PC-3 (cell line): Measurements from ENCODE around the gene ADCY5. TPM values are rescaled to one million over a fixed set of nuclear protein-coding genes. Genes with fewer than 3 reads are reported as not detected.
"Not testable (repeated sequence)": the region's sequence is repeated elsewhere in the genome, so short reads cannot be mapped to it uniquely, and the experiment has no call there.

Experiments
- ATAC-seq: fragments of 200-7000 bp; cut with Tn5 transposase; 2 replicates; pipeline ENCODE4 v1.9.1; 2020; ENCODE audit warnings: mild to moderate bottlenecking, moderate library complexity
- BruUV-seq: library from RNA; stranded (reverse); fragments of 400-500 nt; replicated peaks from 2 replicates; lab custom pipeline; 2021; lab: Mats Ljungman, UMichigan
- CTCF ChIA-PET: fragments of 300-600 bp; sonication (Branson Sonifier 250); formaldehyde crosslinking; loops from one replicate; lab custom pipeline; 2022; ENCODE audit warnings: antibody characterized with exemption; lab: Charles Lee
- POLR2A ChIA-PET: fragments of 300-600 bp; sonication (Branson Sonifier 250); formaldehyde crosslinking; loops from one replicate; lab custom pipeline; 2022; ENCODE audit warnings: antibody characterized with exemption; ENCODE audit not compliant: unreplicated experiment; lab: Charles Lee
- DNase-seq: peaks from one replicate; pipeline ENCODE4 v3.0.0-alpha.2; 2015
- H2AFZ ChIP-seq: fragments of 300-600 bp; sonication (generic); 2 replicates; pipeline ENCODE4 v1.6.0; 2016; ENCODE audit warnings: antibody characterized with exemption, low read length
- H3F3A ChIP-seq: fragments of 300-600 bp; sonication (generic); one replicate; pipeline ENCODE4 v1.6.0; 2017; ENCODE audit warnings: antibody characterized with exemption, low read length, control low read depth, mild to moderate bottlenecking; ENCODE audit not compliant: unreplicated experiment
- H3K27ac ChIP-seq: fragments of 300-600 bp; sonication (generic); 2 replicates; pipeline ENCODE4 v1.5.1; 2016; ENCODE audit warnings: mild to moderate bottlenecking, low read length
- H3K27me3 ChIP-seq: fragments of 300-600 bp; sonication (generic); 2 replicates; pipeline ENCODE4 v1.6.1; 2016; ENCODE audit warnings: low read length, mixed read lengths
- H3K36me3 ChIP-seq: fragments of 300-600 bp; sonication (generic); 2 replicates; pipeline ENCODE4 v1.6.1; 2016; ENCODE audit warnings: low read depth, mixed run types, low read length, mixed read lengths
- H3K4me1 ChIP-seq: fragments of 300-600 bp; sonication (generic); 2 replicates; pipeline ENCODE4 v1.5.1; 2016; ENCODE audit warnings: low read length; ENCODE audit not compliant: insufficient read depth
- H3K4me2 ChIP-seq: fragments of 300-600 bp; sonication (generic); 2 replicates; pipeline ENCODE4 v1.6.0; 2016; ENCODE audit warnings: low read length
- H3K4me3 ChIP-seq: fragments of 300-600 bp; sonication (generic); 2 replicates; pipeline ENCODE4 v1.5.1; 2016; ENCODE audit warnings: mild to moderate bottlenecking, low read length, mixed read lengths
- H3K79me2 ChIP-seq: fragments of 300-600 bp; sonication (generic); 2 replicates; pipeline ENCODE4 v1.6.1; 2017; ENCODE audit warnings: low read length, mixed read lengths
- H3K9ac ChIP-seq: fragments of 300-600 bp; sonication (generic); 2 replicates; pipeline ENCODE4 v1.6.0; 2016; ENCODE audit warnings: mild to moderate bottlenecking, low read length
- H3K9me2 ChIP-seq: fragments of 300-600 bp; sonication (generic); replicated peaks from 2 replicates; pipeline ENCODE4 v1.6.1; 2016; ENCODE audit warnings: mixed run types, low read length, mixed read lengths
- H3K9me3 ChIP-seq: fragments of 300-600 bp; sonication (generic); 2 replicates; pipeline ENCODE4 v1.6.1; 2016; ENCODE audit warnings: low read length, mixed read lengths
- H4K20me1 ChIP-seq: fragments of 300-600 bp; sonication (generic); 2 replicates; pipeline ENCODE4 v1.6.1; 2016; ENCODE audit warnings: low read length, mixed read lengths
- CTCF ChIP-seq: fragments of 300-600 bp; sonication (generic); conservative IDR thresholded peaks from 2 replicates; pipeline ENCODE4 v1.5.1; 2017; ENCODE audit warnings: antibody characterized with exemption, low read depth, mild to moderate bottlenecking, low read length
- EZH2 ChIP-seq: fragments of 300-600 bp; sonication (generic); IDR thresholded peaks from one replicate; pipeline ENCODE4 v1.6.1; 2017; ENCODE audit warnings: antibody characterized with exemption, mild to moderate bottlenecking, low read length; ENCODE audit not compliant: unreplicated experiment
- EZH2phosphoT487 ChIP-seq: fragments of 300-600 bp; sonication (generic); IDR thresholded peaks from 2 replicates; pipeline ENCODE4 v1.6.1; 2018; ENCODE audit warnings: mild to moderate bottlenecking, antibody characterized with exemption, low read length, borderline replicate concordance
- intact Hi-C: fragments of 100-400 bp; cut with micrococcal nuclease; formaldehyde crosslinking; loops from 2 replicates; pipeline ENCODE4 v1.9.0; 2023
- total RNA-seq: library from RNA; depleted of rRNA; stranded (reverse); fragments of >200 nt; gene quantifications from 2 replicates; pipeline ENCODE4 v1.2.3, GENCODE V29; 2014

ADCY5 gene
- total RNA-seq, 1 experiment from 2014 or later: not detected

- Histone ChIP-seq H2AFZ (no peak overlapping the region), H3F3A (no peaks in the 10 kb centered on the region), H3K9me2 (no peaks in the 10 kb centered on the region), H3K4me2 (no peak overlapping the region), H3K79me2 (no peaks in the 10 kb centered on the region), H3K27ac (no peak overlapping the region), H3K4me1 (no peaks in the 10 kb centered on the region; the same call in 1 of the 2 replicates), H3K4me3 (no peak overlapping the region), H3K36me3 (peaks cover 42% of the 10 kb centered on the region; the same call in 1 of the 2 replicates), H3K9me3 (no peaks in the 10 kb centered on the region), H3K27me3 (no peaks in the 10 kb centered on the region), H4K20me1 (no peaks in the 10 kb centered on the region), H3K9ac (no peak overlapping the region)
- DNase-seq: no peak
- TF ChIP-seq EZH2phosphoT487 (no peak), EZH2 (no peak), CTCF (no peak)
- ChIA-PET CTCF (interaction anchor here (1.0 kb wide), 1 partner anchor 15 kb away, joined by 3 read pairs; no protein-coding TSS in a partner anchor), POLR2A (no interaction called here)
- intact Hi-C loops: no loop called here
- no peak for ATAC-seq
- no TSS peak for BruUV-seq
These were observed 204.8 kb downstream of the ADCY5 start for GRCh38 chr3:123244128-123244527.

- Histone ChIP-seq H3F3A (no peaks in the 10 kb centered on the region), H3K9me2 (no peaks in the 10 kb centered on the region), H3K9me3 (no peaks in the 10 kb centered on the region), H4K20me1 (no peaks in the 10 kb centered on the region), H3K36me3 (peaks cover 14% of the 10 kb centered on the region; the same call in 1 of the 2 replicates), H3K4me2 (no peak overlapping the region), H3K27ac (no peak overlapping the region), H3K79me2 (no peaks in the 10 kb centered on the region), H3K27me3 (no peaks in the 10 kb centered on the region), H3K9ac (no peak overlapping the region), H3K4me1 (no peaks in the 10 kb centered on the region; the same call in 1 of the 2 replicates), H2AFZ (no peak overlapping the region), H3K4me3 (no peak overlapping the region)
- TF ChIP-seq EZH2 (no peak), EZH2phosphoT487 (no peak), CTCF (no peak)
- BruUV-seq: no TSS peak
- no peak for DNase-seq
- ATAC-seq: no peak
- CTCF ChIA-PET: no interaction called here
- POLR2A ChIA-PET: no interaction called here
- intact Hi-C loops: no loop called here
These were observed 209.1 kb downstream of the ADCY5 start for GRCh38 chr3:123239756-123240155.

- H3F3A ChIP-seq, H3K79me2 ChIP-seq, H3K4me3 ChIP-seq, H3K27ac ChIP-seq, H3K27me3 ChIP-seq, H3K4me2 ChIP-seq, H4K20me1 ChIP-seq, H3K9ac ChIP-seq, H3K9me2 ChIP-seq, H3K9me3 ChIP-seq, intact Hi-C loops, BruUV-seq, H3K4me1 ChIP-seq, POLR2A ChIA-PET, ATAC-seq, CTCF ChIA-PET, DNase-seq, H2AFZ ChIP-seq: not testable (repeated sequence)
- peaks cover 14% of the 10 kb centered on the region; the same call in 1 of the 2 replicates for H3K36me3 ChIP-seq
These were observed 209.7 kb downstream of the ADCY5 start for GRCh38 chr3:123239186-123239585.
